ENCODE results near the gene NEDD8.
"Not testable (repeated sequence)": the region's sequence is repeated elsewhere in the genome, so short reads cannot be mapped to it uniquely, and the experiment has no call there.

Gene NEDD8

DNA sequence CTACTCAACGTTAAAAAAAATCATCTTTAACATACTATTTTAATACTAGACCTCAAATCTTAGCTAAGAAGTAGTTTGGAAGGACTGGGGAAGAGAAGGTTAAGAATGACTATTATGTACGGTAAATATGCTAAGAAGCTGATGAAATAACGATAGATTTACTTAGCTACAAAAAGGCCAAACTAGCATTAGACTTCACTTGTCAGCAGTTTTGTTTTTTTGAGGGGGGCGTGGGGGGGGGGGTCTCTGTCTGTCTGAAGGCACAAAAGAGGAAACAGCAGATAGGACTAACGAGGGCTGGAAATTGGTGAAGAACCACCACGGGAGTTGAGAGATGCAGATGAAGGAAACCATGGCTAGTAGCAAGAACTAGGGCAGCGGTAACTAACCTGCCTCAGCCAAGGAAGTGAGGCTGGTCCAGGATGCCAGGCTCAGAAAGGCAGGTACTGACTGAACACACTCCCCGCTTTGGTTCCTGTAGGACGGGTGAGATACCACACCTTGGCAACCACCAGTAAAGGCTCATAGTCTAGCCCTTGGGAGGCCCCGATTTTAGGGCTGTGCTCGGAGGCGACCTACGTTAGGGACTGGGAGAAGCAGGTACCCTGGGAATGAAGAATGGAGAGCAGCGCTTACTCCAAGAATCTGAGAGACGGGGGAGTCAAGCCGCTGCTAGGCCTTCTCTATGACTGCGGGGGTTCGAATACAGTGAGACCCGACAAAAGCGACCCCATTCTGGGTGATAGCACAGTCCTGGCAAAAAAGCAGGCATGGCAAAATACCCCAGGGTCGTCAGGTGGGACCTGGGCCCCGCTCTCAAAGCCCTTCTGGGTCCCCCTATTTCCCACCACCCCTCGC is 675 bp downstream of the NEDD8 start:
- no peaks in the 10 kb centered on the region for H3K9me3 Mint-ChIP-seq
- H3K4me1 Mint-ChIP-seq = peaks cover 27% of the 10 kb centered on the region
- peak overlapping the region; percentile 90 to 98 (median 94) for H3K4me3 Mint-ChIP-seq
- H3K27me3 Mint-ChIP-seq (ENCODE audit: low read depth) = no peaks in the 10 kb centered on the region
- peak overlapping the region; percentile 92 to 99 (median 97) for H3K27ac Mint-ChIP-seq
- TF ChIP-seq, protein P1, sequence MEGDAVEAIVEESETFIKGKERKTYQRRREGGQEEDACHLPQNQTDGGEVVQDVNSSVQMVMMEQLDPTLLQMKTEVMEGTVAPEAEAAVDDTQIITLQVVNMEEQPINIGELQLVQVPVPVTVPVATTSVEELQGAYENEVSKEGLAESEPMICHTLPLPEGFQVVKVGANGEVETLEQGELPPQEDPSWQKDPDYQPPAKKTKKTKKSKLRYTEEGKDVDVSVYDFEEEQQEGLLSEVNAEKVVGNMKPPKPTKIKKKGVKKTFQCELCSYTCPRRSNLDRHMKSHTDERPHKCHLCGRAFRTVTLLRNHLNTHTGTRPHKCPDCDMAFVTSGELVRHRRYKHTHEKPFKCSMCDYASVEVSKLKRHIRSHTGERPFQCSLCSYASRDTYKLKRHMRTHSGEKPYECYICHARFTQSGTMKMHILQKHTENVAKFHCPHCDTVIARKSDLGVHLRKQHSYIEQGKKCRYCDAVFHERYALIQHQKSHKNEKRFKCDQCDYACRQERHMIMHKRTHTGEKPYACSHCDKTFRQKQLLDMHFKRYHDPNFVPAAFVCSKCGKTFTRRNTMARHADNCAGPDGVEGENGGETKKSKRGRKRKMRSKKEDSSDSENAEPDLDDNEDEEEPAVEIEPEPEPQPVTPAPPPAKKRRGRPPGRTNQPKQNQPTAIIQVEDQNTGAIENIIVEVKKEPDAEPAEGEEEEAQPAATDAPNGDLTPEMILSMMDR (IDR thresholded peaks at IDR 0.05; ENCODE audit: unreplicated experiment in 3 of 3) = no peak
- peaks cover 30% of the 10 kb centered on the region for H3K36me3 Mint-ChIP-seq (ENCODE audit: low read depth)

GRCh38 chr14:24228902-24229301 is 3.3 kb downstream of the NEDD8 start:
- Mint-ChIP-seq H3K4me3 (peak overlapping the region in 2 of 3 experiments; percentile 54 to 67), H3K27ac (no peak overlapping the region), H3K9me3 (no peaks in the 10 kb centered on the region), H3K4me1 (peaks cover 17% of the 10 kb centered on the region), H3K27me3 (ENCODE audit: low read depth) (no peaks in the 10 kb centered on the region), H3K36me3 (ENCODE audit: low read depth) (peaks cover 11% of the 10 kb centered on the region)
- TF ChIP-seq, protein P1 (IDR thresholded peaks at IDR 0.05; ENCODE audit: unreplicated experiment in 3 of 3) = no peak

DNA sequence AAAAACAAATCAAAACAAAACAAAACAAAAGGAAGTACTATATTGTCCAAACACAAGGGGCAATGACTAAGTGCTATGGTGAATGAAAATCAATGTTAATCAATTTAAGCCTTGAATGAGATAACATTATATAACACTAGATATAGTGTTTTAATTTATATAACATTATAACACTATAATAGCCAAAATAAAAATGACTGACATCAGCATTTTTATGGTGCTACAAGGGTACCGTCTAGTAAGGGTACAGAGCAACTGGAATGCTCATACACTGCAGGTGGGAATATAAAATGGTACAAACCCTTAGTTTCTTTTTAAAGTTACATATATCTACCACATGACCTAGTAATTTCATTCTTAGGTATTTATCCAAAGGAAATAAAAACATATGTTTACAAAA is 5.7 kb downstream of the NEDD8 start:
- H3K27me3 Mint-ChIP-seq (ENCODE audit: low read depth) = no peaks in the 10 kb centered on the region
- no peak overlapping the region for H3K27ac Mint-ChIP-seq
- TF ChIP-seq, protein P1 (IDR thresholded peaks at IDR 0.05; ENCODE audit: unreplicated experiment in 3 of 3) = no peak
- H3K36me3 Mint-ChIP-seq (ENCODE audit: low read depth) = peaks cover 11% of the 10 kb centered on the region
- no peaks in the 10 kb centered on the region for H3K9me3 Mint-ChIP-seq
- H3K4me1 Mint-ChIP-seq = peaks cover 6% of the 10 kb centered on the region
- no peak overlapping the region for H3K4me3 Mint-ChIP-seq

GRCh38 chr14:24224618-24225071 is 7.5 kb downstream of the NEDD8 start:
- Mint-ChIP-seq H3K4me3 (no peak overlapping the region), H3K4me1 (no peaks in the 10 kb centered on the region), H3K36me3 (ENCODE audit: low read depth) (peaks cover 11% of the 10 kb centered on the region), H3K27me3 (ENCODE audit: low read depth) (no peaks in the 10 kb centered on the region), H3K9me3 (no peaks in the 10 kb centered on the region), H3K27ac (peak overlapping the region in 1 of 3 experiments; percentile 7)
- TF ChIP-seq, protein P1 (IDR thresholded peaks at IDR 0.05; ENCODE audit: unreplicated experiment in 3 of 3) = no peak

DNA sequence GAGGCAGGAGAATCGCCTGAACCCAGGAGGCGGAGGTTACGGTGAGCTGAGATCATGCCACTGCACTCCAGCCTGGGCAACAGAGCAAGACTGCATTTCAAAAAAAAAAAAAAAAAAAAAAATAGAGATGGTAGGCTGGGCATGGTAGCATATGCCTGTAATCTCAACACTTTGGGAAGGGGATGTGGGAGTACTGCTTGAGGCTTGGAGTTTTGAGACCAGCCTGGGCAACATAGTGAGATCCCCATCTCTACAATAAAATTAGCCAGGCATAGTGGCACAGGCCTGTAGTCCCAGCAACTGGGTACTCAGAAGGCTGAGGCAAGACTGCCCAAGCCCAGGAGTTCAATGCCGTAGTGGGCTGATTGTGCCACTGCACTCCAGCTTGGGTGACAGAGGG is 9.2 kb downstream of the NEDD8 start:
- not testable (repeated sequence) for H3K27ac Mint-ChIP-seq; H3K27me3 Mint-ChIP-seq (ENCODE audit: low read depth)

DNA sequence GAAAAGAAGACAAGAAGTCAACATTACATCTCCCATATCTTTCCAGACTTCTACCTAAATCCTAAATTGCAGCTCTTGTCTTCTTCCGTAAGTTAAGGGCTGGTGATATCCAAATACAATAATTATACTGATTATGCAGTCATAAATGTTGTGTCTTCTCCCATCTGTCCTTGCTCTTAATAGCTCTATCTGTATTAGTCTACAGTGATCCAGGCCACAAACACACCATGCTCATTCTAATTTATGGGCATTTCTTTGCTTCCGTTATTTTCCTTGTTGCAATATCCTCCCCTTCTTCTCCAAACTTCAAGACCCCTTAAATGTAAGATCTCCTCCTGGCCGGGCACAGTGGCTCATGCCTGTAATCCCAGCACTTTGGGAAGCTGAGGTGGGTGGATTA is 12.6 kb downstream of the NEDD8 start:
- Mint-ChIP-seq H3K9me3 (no peaks in the 10 kb centered on the region), H3K36me3 (ENCODE audit: low read depth) (peaks cover 4% of the 10 kb centered on the region), H3K27me3 (ENCODE audit: low read depth) (no peaks in the 10 kb centered on the region), H3K4me1 (peaks cover 11% of the 10 kb centered on the region), H3K27ac (no peak overlapping the region), H3K4me3 (peak overlapping the region in 1 of 3 experiments; percentile 14)
- TF ChIP-seq, protein P1 (IDR thresholded peaks at IDR 0.05; ENCODE audit: unreplicated experiment in 3 of 3) = no peak

More for the DNA sequence above, 9.2 kb downstream of the NEDD8 start:
- H3K36me3 Mint-ChIP-seq (ENCODE audit: low read depth) = peaks cover 13% of the 10 kb centered on the region
- H3K9me3 Mint-ChIP-seq, H3K4me3 Mint-ChIP-seq, H3K4me1 Mint-ChIP-seq: not testable (repeated sequence)

Data from nephron (organoid).